ENCODE measurements around the gene ATG2A.
A peak's percentile ranks its signal among the peaks of the same experiment; 100 is the strongest.

The ATG2A gene

DNA sequence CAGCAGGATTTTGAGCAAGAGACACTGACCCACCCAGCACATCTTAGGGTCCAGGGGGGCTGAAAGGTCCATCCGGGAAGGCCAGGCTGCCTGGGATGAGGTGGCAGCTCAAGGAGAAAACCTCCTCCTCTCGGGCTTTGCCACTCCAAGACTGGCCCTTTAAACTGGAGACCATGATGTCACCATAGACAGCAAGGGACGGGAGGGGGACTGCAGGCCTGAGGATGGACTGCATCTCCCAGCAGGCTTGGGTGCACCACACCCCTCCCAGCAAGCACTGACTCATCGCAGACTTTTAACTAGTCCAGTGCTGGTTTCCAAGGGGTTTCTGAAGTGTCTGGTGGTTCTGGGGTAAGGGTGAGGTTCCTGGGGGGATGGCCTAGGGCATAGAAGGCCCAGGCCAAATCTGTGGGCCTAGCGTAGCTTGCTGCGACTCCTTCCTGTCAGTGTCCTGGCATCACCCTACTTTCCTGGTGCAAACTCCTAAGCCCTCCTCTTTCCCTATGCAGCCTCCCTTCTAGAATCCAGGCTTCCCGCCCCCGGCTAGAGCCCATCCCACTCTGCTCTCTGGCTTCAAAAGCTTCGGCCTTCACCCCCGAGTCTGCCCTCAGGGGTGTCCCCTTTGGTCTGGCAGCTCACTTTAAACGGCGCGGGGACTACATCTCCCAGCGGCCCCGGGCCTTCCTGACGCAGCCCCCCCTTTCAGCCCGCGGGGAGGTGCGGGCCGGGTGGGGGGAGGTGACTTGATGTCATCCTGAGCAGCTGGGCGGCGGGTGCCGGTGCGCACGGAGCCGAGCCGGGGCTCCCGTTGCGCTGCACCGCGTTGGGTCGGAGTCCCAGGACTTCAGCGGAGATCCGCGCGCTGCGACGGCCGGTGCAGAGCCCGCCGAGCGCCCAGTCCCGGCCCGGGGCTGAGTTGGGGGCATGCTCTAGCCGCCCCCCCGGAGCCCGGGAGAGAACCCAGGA lies 7.2 kb upstream of the ATG2A start, which contains the start of gene PPP2R5B:
Gene PPP2R5B (plus strand): TSS at position 746 of the 966 bp plus-strand sequence. CDS start 1,046 bp downstream, outside the sequence.
- Histone ChIP-seq H3K36me3 (ENCODE audit: control insufficient read depth, insufficient read depth, low read length) (peaks cover 6% of the 10 kb centered on the region), H3K4me3 (replicated peaks; ENCODE audit: low read depth, low read length) (peak within 1 kb of the TSS; percentile 72), H3K27me3 (replicated peaks; ENCODE audit: control insufficient read depth, insufficient read depth, low read length) (no peaks in the 10 kb centered on the region)
- DNase-seq (ENCODE audit: extremely low read depth, insufficient read length): peak; percentile 88
- TF ChIP-seq, protein P1, sequence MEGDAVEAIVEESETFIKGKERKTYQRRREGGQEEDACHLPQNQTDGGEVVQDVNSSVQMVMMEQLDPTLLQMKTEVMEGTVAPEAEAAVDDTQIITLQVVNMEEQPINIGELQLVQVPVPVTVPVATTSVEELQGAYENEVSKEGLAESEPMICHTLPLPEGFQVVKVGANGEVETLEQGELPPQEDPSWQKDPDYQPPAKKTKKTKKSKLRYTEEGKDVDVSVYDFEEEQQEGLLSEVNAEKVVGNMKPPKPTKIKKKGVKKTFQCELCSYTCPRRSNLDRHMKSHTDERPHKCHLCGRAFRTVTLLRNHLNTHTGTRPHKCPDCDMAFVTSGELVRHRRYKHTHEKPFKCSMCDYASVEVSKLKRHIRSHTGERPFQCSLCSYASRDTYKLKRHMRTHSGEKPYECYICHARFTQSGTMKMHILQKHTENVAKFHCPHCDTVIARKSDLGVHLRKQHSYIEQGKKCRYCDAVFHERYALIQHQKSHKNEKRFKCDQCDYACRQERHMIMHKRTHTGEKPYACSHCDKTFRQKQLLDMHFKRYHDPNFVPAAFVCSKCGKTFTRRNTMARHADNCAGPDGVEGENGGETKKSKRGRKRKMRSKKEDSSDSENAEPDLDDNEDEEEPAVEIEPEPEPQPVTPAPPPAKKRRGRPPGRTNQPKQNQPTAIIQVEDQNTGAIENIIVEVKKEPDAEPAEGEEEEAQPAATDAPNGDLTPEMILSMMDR (IDR thresholded peaks at IDR 0.05; ENCODE audit: insufficient read depth, low read length, poor library complexity, severe bottlenecking): no peak

DNA sequence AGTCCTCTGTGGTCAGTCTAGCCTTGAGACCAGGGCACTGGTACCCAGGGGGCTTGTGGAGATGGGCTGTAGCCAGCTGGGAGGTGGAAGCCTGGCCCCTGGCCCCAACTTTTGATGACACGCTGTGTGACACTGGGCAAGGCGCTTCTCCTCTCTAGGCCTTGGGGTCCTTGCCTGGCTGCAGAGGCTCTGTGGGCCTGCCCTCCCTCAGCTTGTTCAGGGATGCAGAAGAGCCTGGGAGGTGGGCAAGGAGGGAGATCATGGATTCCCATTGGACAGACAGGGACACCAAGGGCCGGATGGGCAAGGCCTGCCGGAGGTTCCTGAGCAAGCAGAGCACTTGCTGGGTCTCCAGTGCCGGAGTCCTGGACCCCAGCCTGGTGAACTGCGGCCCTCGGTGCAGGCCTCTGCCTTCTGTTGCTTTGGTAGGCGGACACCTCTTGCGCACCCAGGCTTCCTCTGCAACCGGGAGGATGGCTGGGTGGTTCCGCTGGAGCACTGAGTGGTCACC lies 6.2 kb upstream of the ATG2A start:
- TF ChIP-seq, protein P1 (IDR thresholded peaks at IDR 0.05; ENCODE audit: insufficient read depth, low read length, poor library complexity, severe bottlenecking): no peak

DNA sequence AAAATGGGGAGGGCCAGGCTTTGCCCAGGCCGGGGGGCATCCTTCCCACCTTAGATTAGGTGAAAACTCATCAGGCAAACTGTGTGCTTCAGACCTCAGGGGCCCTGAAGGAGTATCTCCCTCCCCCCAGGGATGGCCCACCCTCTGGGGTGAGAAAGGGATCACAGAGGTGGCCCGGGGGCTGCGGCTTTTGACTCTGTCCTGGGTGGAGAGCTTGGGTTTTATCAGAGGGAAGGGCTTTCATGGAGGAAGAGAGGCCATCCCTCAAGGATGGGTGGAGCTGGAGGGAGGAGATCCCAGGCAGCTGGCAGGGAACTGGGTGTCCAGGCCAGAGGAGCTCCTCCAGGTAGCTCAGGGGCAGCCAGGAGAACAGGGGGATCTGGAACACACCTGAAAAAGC lies 4.4 kb upstream of the ATG2A start:
- TF ChIP-seq, protein P1 (IDR thresholded peaks at IDR 0.05; ENCODE audit: insufficient read depth, low read length, poor library complexity, severe bottlenecking): no peak
- no peak for DNase-seq (ENCODE audit: extremely low read depth, insufficient read length)
- Histone ChIP-seq H3K27me3 (replicated peaks; ENCODE audit: control insufficient read depth, insufficient read depth, low read length) (no peaks in the 10 kb centered on the region), H3K4me3 (replicated peaks; ENCODE audit: low read depth, low read length) (no peak overlapping the region), H3K36me3 (ENCODE audit: control insufficient read depth, insufficient read depth, low read length) (no peaks in the 10 kb centered on the region; the same call in 1 of the 2 replicates)

More for the DNA sequence above, 6.2 kb upstream of the ATG2A start:
- Histone ChIP-seq H3K27me3 (replicated peaks; ENCODE audit: control insufficient read depth, insufficient read depth, low read length) (no peaks in the 10 kb centered on the region), H3K36me3 (ENCODE audit: control insufficient read depth, insufficient read depth, low read length) (peaks cover 3% of the 10 kb centered on the region), H3K4me3 (replicated peaks; ENCODE audit: low read depth, low read length) (no peak overlapping the region)
- DNase-seq (ENCODE audit: extremely low read depth, insufficient read length): no peak

DNA sequence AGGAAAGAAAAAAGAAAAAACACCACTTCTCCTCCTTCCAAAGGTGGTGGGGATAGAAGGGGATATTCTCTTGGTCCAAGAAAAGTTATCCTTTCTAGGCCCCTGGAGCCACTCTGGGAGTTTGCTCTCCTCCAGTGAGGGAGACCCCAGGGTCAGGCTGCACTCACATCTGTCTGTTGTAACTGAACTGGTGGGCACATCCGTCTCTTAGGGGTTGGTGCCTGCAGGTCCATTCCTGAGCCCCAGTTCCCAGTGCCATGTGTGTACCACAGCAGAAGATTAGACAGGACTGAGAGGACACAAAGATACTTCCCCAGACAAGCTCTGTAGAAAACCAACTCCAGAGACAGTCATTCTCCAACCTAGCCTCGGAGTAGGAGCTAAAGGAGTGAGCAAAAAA lies 3.1 kb upstream of the ATG2A start:
- no peaks in the 10 kb centered on the region for H3K27me3 ChIP-seq (replicated peaks; ENCODE audit: control insufficient read depth, insufficient read depth, low read length)
- H3K36me3 ChIP-seq (ENCODE audit: control insufficient read depth, insufficient read depth, low read length): no peaks in the 10 kb centered on the region
- TF ChIP-seq, protein P1 (IDR thresholded peaks at IDR 0.05; ENCODE audit: insufficient read depth, low read length, poor library complexity, severe bottlenecking): no peak
- H3K4me3 ChIP-seq (replicated peaks; ENCODE audit: low read depth, low read length): no peak overlapping the region
- DNase-seq (ENCODE audit: extremely low read depth, insufficient read length): no peak

DNA sequence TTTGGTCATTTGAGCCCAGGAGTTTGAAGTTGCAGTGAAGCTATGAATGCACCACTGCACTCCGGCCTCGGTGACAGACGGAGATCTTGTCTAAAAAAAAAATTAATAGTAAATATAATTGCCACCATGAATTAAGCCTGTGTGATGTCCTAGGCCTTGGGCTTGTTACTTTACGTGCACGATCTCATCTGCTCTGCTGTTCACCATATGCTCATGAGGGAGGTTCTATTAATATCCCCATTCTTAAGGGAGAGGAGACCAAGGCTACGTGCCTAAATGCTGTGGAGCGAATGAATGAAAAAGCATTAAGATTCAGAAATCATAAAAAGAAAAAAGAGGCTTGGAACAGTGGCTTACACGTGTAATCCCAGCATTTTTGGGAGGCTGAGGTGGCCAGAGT lies 2.6 kb upstream of the ATG2A start:
- Histone ChIP-seq H3K27me3 (replicated peaks; ENCODE audit: control insufficient read depth, insufficient read depth, low read length) (no peaks in the 10 kb centered on the region), H3K36me3 (ENCODE audit: control insufficient read depth, insufficient read depth, low read length) (no peaks in the 10 kb centered on the region), H3K4me3 (replicated peaks; ENCODE audit: low read depth, low read length) (no peak overlapping the region)
- TF ChIP-seq, protein P1 (IDR thresholded peaks at IDR 0.05; ENCODE audit: insufficient read depth, low read length, poor library complexity, severe bottlenecking): no peak
- DNase-seq (ENCODE audit: extremely low read depth, insufficient read length): no peak
